ENCODE data around the gene ARHGEF37. TPM values are rescaled to one million over a fixed set of nuclear protein-coding genes. Genes with fewer than 3 reads are reported as not detected.

The ARHGEF37 gene
- total RNA-seq, 1 donor from 2014 or later: 2.3 TPM

- H3K9me3 Mint-ChIP-seq: no peaks in the 10 kb centered on the region
- no peak overlapping the region for H3K4me3 Mint-ChIP-seq
- no peaks in the 10 kb centered on the region for H3K4me1 Mint-ChIP-seq
- DNase-seq (ENCODE audit: low read depth, low spot score): no peak
- peaks cover 28% of the 10 kb centered on the region for H3K27me3 Mint-ChIP-seq (ENCODE audit: low read depth)
- H3K36me3 Mint-ChIP-seq (ENCODE audit: low read depth): no peaks in the 10 kb centered on the region
- no peak overlapping the region for H3K27ac Mint-ChIP-seq (ENCODE audit: unreplicated experiment)
- no peak for TF ChIP-seq CTCF (conservative IDR thresholded peaks at IDR 0.05)
Observed at GRCh38 chr5:149684371-149684770, 103.1 kb downstream of the ARHGEF37 start.

Other genes starting within 250 kb of the ARHGEF37 start
- 28.8 and 29.2 TPM in 2 replicates for gene GRPEL2, start 236.0 kb upstream of the ARHGEF37 start, total RNA-seq
- gene PCYOX1L, start 223.5 kb upstream of the ARHGEF37 start, total RNA-seq: 22.0 and 22.9 TPM in 2 replicates
- gene IL17B, start 202.2 kb upstream of the ARHGEF37 start, total RNA-seq: not detected in 2 replicates
- 218 and 219 TPM in 2 replicates for gene CSNK1A1, start 30.1 kb upstream of the ARHGEF37 start, total RNA-seq
- gene PPARGC1B, start 148.8 kb downstream of the ARHGEF37 start, total RNA-seq: 1.5 and 2.1 TPM in 2 replicates